Measurements from ENCODE around the gene INO80B.
"Not testable (repeated sequence)": the region's sequence is repeated elsewhere in the genome, so short reads cannot be mapped to it uniquely, and the experiment has no call there.

INO80B gene

DNA sequence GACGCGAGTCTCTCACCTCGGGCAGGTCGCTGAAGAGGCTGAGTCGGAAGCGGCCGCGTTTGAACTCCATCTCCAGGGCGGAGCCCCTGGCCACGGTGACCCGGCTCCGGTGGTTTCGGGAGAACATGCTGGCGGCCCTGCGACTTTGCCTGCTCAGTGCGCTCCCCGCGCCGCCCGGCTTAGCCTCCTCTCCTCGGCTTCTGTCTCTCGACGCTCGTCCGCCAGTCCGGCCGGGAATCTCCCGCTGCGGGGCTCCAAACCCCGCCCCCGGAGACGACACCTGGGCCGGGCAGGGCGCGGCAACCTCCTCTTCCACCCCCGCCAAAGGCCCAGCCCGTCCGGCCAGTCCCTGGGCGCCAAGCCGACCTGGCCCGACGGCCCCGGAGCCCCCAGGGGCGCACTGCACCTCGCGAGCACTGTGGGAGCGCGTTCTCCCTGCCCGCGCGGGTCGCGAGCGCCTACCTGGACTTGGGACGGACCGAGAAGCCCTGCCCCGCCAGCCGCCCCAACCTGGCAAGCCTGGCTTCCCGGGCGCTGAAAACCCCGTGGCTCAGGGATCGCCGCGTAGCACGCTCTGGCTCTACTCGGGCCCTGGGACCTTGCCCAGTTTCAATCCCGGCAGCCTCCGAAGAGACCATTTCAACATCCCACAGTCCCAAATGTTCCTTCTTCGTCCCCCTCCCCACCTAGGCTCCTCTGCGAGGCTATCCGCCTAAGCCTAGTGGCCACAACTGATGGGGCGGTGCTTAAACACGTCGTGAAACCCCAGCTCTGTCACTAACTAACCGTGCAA is 13.0 kb upstream of the INO80B start, which contains the start of gene RTKN:
Gene RTKN (minus strand): TSS at position 248 of the 793 bp plus-strand sequence. CDS start 121 bp downstream, at position 127.
- intact Hi-C loops (cut with DNase I), result loop anchor here (2.0 kb wide), 1 partner anchor 13 kb away; the partner anchor contains the start of gene INO80B
- DNase-seq, result peak in 16 of 42 donors; percentile 24 to 75 (median 48)

DNA sequence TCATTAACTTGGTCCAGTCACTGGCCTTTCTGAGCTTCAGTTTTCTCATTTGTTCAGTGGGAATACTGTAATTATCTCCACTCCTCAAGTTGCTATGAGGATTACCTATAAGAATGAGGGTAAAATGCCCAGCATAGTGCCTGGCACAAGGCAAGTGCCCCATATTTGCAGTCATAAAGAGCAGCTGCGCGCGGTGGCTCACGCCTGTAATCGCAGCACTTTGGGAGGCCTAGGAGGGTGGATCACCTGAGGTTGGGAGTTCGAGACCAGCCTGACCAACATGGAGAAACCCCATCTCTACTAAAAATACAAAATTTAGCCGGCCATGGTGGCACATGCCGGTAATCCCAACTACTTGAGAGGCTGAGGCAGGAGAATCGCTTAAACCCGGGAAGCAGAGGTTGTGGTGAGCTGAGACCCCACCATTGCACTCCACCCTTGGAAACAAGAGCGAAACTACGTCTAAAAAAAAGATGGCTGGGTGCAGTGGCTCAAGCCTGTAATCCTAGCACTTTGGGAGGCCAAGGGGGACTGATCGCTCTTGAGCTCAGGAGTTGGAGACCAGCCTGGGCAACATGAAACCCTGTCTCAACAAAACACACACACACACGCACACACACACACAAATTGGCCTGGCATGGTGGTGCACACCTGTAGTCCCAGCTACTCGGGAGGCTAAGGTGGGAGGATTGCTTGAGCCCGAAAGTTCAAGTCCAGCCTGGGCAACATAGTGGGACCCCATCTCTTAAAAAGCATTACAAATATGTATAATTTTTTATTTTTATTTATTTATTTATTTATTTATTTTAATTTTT is 12.2 kb upstream of the INO80B start:
- DNase-seq; intact Hi-C loops (cut with DNase I): not testable (repeated sequence)

DNA sequence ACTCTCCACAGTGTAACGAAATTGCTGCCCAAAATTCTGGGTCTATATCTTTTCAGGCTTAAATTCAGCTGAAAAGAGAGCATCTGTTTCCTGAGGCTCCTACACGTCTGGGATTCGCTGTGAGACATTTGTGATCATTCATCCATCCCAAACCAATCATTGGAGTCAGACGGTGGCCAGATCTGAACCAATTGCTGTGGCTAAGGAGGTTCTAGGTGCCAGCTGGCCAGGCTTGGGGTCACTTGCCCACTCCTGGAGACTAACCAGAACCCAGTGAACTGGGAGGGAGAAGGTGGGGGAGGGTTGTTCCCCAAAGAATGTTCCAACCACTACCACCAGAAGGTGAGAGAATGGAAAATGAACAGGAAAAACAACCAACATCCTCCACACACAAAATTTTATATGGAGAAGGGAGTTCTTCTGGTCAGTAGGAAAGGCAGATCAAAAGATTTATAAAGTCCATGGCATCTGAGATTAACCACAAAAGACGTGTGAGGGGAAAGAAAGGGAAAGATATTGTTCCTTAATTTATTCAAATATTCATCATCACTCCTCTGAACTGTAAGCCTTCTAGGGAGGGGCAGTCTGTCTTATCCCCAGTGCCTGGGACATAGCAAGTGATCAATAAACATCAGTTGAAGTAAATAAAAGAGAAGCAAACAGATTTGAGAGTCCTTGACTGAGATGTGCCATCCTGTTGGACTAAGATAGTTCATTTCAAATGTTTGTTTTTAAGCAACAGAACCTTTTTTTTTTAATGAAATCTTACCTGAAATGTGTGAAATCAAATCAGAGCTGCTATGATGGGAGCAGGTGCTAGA is 10.2 kb upstream of the INO80B start:
- no peak for DNase-seq
- intact Hi-C loops (cut with DNase I), result no loop called here

DNA sequence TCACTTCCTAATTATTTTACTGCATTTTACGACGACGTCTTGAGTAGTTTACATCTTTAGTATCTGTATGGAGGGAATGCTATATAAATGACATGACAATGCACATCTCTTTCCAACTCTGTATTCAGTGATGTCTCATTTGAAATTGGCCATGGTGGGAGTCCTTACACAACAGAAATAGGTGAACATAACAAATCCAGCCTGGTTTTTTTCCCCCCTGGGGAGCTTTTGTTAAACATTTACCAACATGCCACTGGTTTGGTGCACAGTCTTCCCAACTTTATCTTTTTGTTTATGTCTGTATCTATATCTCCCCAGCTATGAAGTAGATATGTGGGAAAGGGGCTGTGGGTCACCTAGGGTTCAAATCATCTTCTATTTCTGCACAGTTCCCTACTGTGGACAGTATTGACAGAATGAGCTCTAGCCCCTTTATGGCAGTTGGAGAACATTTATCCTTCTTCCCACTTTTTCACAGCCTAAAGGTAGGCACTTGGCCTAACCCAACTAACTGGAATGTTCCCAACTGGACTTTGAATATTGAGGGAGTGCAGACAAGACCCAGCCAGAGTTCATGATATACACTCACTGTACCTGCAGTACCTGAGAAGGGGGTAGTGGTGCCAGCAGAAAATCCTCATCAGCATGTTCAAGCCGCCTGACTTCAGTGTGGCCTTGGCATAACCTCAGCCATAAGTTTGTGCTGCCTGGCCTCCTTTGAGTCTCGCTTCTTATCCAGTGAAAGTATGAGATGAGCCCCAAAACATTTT is 7.5 kb upstream of the INO80B start:
- intact Hi-C loops (cut with DNase I), result no loop called here
- DNase-seq, result no peak

DNA sequence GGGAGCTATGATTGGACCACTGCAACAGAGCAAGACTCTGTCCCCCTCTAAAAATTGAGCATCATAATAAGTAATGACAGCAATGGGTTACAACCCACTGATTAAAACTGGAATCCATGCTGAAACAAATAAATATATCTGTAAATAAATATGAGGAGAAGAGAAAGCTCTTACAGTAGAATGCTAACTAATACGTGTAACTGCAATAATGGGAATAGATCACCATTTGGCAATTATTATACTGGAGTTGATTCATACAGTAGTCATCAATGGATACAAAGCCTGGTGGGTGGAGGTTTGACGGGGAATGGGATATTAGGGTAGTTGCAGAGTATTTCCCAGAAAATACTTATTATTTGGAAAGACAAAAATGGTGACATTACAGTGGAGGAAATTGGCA is 6.1 kb upstream of the INO80B start:
- intact Hi-C loops (cut with DNase I), result no loop called here
- DNase-seq, result no peak

DNA sequence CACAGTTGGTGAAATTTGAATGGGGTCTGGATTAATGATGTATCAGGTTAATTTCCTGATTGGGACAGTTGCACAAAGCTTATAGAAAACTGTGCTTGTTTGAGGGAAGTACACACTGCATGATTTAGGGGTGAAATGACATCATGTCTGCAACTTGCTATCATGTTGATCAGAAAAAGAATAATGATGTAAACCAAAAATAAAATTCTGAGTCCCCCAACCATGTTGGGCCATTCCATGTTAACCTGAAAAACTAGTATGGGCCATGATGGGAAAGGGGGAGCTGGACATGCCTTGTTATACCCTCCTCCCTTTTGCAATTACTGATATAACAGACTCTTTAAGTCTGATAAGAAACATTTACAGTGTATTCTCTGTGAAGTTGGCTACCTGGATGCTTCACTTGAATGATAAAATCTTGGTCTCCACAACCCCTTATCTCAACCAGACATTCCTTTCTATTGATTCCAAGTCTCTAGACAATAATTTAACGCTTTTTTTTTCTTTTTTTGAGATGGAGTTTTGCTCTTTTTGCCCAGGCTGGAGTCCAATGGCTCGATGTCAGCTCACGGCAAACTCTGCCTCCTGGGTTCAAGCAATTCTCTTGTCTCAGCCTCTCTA is 4.2 kb upstream of the INO80B start:
- no peak for DNase-seq
- intact Hi-C loops (cut with DNase I), result no loop called here

DNA sequence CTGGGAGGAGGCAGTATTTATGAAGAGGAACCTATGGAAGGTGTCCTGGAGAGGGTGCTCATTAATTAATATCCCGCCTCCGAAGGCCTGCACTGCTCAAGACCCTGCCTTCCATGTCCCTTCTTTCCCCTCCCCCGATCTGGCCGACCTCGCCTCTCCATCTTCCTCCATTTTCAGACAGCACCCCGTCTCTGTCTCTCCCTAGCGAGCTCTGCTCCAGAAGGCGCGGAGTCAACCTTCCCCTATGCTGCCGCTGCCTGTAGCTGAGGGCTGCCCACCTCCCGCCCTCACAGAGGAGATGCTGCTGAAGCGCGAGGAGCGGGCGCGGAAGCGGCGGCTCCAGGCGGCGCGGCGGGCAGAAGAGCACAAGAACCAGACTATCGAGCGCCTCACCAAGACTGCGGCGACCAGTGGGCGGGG is 2.3 kb downstream of the INO80B start:
- intact Hi-C loops (cut with DNase I), result no loop called here
- DNase-seq, result peak in 10 of 42 donors; percentile 55 to 81 (median 74)

DNA sequence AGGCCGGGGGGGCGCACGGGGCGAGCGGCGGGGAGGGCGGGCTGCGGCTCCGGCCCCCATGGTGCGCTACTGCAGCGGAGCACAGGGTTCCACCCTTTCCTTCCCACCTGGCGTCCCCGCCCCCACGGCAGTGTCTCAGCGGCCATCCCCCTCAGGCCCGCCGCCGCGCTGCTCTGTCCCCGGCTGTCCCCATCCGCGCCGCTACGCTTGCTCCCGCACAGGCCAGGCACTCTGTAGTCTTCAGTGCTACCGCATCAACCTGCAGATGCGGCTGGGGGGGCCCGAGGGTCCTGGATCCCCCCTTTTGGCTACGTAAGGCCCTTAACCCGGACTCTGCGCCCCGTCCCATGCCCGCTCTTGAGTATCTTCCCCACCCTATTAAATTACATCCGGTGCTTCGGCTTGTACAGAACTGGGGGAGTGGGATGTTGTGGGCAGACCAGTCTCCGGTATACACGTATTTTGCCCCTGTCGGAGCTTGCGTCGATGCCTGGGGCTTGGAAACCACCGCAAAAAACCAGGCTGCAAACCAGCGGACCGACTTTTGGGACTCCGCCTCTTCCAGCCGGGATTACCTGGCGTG is 2.8 kb downstream of the INO80B start:
- intact Hi-C loops (cut with DNase I), result no loop called here
- DNase-seq, result peak in 33 of 42 donors; percentile 24 to 87 (median 69)

DNA sequence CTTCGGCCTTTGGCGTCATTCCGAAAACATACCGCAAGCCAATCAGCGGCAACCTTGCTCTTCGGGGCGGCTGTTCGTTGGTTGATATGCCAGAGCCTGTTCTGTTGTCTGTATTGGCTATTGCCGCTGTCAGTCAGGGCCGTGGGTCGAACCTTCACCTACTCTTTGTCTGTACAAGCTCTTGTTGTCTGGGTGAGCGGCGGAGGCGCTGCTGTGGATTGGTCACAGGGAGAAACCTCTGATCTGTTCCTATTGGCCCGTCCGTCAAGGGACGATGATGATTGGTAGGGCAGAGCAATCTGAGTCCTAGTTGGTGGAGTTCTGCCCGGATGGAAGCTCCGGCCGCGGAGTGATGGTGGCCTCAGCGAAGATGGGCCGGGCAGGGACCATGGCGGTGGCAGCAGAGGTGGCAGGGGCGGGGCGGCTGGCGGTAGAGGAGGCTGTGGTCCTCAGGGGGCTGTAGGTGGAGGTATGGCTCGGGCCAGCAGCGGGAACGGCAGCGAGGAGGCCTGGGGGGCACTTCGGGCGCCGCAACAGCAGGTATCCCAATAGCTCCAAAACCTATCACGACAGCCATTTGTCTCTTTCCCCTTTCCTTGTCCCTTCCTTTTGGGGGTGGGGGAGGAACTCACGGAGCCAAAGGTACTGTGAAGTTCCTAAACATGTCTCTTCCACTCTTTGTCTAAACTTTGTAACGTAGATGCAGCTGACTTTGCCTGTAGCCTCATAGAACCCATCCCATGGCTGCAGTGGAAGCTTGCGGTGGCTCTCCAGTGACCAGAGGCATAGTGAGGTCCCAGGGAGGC is 3.4 kb downstream of the INO80B start, which contains the start of gene WBP1:
Gene WBP1 (plus strand): TSS at position 307 of the 806 bp plus-strand sequence. CDS start 165 bp downstream, at position 472.
- peak; percentile 98 to 100 (median 100) for DNase-seq
- intact Hi-C loops (cut with DNase I), result no loop called here

DNA sequence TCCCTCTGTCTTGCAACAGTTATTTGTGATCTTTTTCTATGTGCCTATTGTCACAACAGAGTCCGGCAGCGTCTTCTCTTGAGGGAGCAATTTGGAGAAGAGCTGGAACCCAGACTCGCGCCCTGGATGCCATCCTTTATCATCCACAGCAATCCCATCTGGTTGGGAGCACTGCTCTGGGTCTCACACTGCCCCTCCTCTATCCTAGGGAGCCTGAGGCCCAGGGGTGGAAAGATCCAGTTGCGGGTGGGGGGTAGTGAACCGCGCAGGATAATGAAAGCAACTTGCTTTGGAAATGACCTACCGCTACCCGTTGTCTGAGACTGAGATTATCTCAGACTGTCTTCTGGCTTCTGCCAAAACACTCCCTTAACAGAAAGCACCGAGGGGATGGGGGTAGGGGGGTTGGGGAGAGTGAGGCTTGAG is 4.1 kb downstream of the INO80B start:
- intact Hi-C loops (cut with DNase I), result no loop called here
- no peak for DNase-seq

DNA sequence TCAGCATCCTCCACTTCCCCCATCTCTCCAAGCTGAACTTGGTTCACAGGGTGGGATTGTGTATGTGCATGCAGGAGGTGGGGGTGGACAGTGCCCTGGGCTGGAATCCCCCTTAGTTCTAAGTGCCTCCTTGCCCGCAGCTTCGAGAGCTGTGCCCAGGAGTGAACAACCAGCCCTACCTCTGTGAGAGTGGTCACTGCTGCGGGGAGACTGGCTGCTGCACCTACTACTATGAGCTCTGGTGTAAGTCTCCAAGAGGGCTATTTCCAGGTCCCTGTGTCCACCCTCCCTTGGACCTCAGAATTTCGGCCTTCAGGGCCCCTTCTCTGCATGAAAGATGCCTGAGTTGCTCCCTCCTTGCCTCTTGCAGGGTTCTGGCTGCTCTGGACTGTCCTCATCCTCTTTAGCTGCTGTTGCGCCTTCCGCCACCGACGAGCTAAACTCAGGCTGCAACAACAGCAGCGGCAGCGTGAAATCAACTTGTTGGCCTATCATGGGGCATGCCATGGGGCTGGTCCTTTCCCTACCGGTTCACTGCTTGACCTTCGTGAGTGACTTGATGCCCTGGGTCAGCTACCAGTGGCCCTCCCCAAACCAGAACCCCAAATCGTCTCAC is 4.7 kb downstream of the INO80B start:
- intact Hi-C loops (cut with DNase I); DNase-seq: not testable (repeated sequence)

DNA sequence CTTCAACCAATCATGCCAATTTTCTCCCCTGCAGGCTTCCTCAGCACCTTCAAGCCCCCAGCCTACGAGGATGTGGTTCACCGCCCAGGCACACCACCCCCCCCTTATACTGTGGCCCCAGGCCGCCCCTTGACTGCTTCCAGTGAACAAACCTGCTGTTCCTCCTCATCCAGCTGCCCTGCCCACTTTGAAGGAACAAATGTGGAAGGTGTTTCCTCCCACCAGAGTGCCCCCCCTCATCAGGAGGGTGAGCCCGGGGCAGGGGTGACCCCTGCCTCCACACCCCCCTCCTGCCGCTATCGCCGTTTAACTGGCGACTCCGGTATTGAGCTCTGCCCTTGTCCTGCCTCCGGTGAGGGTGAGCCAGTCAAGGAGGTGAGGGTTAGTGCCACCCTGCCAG is 5.3 kb downstream of the INO80B start:
- DNase-seq, result not testable (repeated sequence)

DNA sequence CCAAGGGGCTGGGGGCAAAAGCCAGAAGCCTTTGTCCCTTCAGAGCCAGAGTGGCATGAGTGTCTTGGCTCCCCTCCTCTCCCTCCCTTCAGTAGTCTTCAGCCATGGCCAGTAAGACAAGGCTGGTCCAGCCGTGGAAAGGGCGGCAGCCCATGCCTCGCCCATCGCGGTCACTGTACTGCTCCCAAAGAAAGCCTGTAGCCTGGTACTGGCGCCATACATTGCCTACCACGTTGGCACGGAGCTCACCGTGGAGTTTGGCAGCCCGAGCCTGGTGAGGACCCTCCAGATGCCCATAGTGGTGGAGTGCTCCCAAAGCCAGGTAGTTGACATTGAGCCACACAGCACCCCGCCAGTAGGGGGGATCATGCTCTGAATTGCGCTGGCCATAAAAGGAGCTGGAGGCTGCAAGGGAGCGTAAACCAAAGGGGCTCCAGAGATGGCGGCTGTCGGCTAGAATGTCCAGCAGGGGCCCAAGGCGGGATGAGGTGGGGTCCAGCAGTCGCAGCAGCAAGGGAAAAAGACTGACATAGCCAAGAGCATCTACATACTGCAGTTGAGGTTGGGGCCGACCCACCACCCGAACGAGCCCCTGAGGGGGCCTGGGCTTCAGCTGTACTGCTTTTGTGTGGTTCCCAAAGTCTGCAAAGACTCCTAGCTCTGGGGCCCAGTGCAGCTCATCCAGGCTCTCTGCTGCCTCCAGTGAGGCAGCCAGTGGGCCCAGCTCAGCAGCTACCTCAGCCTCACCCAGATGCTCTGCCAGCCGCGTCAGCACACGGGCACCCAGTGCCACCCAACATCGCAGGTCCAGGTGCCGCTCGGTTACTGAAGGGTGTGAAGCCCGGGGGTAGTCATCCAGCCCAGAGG is 6.5 kb downstream of the INO80B start:
- intact Hi-C loops (cut with DNase I), result no loop called here
- DNase-seq, result no peak

More for the DNA sequence above, 5.3 kb downstream of the INO80B start:
- intact Hi-C loops (cut with DNase I), result not testable (repeated sequence)

DNA sequence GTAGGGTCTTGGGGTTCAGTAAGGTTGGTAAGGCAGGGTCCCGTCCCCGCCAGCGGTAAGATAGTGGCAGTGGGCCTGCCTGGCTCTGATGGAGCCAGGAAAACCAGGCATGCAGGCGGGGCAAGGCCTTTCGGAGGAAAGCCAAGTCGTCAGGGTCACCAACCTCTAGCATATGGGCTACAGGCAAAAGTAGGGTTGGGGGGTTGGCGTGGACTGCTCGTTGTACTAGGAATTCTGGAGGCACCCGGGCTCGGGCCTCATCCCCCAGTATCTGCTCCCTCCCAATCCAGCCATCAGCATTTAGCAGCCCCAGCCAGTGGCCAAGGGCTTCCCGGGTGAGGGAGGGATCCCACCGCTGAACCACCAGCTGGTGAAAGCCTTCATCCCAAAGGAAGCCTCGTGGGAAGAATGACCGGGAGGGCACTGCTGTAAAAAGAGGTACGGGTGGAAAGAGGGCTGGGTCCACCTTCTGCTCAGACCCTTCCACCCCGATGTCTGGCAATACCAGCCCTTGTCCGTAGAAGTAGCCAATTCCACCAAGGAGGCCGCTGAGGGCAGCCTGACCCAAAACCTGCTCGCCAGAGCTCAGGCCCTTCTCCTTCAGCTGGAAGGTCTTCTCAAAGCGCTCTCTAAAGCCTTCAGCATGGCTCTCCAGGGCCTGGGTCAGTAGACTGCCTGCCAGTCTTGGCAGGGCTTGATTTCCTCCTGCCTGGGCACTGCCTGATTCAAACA is 7.3 kb downstream of the INO80B start:
- intact Hi-C loops (cut with DNase I), result no loop called here

DNA sequence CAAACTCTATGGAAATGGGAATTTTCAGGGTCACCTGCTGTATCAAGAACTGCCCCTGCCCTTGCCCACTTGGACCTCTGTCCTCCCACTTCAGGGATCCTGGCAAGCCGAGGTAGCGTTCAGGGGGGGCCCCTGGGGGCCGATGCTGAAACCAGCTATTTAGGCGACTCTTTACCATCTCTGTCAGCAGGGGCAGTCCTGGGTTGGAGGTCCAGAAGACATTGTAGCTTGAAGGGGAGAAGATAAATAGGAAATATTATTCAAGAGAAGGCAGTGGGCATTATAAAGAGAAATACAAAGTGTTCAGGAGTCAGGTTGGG is 7.9 kb downstream of the INO80B start:
- DNase-seq, result no peak
- intact Hi-C loops (cut with DNase I), result no loop called here

More for the DNA sequence above, 7.3 kb downstream of the INO80B start:
- DNase-seq, result no peak
